ENCODE measurements around the gene ARHGAP24.

DNA sequence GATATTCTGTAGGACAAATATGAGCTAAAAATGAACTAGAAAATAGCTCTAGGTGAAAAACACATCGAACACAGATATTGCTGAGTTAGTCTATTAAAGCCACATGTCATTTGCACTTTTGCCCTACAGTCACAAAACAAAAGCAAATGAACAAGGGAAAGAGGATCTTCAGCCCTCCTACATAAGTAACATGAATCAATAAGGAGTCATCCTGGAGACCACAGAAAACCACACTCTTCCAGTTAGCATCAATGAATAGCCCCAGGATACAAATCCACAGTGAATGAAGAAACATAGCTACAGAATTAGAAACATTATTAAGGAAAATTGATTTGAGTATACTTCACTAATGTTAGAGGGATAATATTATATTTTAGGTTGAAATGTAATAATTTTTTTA is 573.5 kb downstream of the ARHGAP24 start:
- TF ChIP-seq POLR2A (IDR thresholded peaks at IDR 0.05), result no peak
- TF ChIP-seq, protein P1, sequence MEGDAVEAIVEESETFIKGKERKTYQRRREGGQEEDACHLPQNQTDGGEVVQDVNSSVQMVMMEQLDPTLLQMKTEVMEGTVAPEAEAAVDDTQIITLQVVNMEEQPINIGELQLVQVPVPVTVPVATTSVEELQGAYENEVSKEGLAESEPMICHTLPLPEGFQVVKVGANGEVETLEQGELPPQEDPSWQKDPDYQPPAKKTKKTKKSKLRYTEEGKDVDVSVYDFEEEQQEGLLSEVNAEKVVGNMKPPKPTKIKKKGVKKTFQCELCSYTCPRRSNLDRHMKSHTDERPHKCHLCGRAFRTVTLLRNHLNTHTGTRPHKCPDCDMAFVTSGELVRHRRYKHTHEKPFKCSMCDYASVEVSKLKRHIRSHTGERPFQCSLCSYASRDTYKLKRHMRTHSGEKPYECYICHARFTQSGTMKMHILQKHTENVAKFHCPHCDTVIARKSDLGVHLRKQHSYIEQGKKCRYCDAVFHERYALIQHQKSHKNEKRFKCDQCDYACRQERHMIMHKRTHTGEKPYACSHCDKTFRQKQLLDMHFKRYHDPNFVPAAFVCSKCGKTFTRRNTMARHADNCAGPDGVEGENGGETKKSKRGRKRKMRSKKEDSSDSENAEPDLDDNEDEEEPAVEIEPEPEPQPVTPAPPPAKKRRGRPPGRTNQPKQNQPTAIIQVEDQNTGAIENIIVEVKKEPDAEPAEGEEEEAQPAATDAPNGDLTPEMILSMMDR (IDR thresholded peaks at IDR 0.05), result no peak
